Fibroblast of peridontal ligament (primary cell): ENCODE measurements around the gene RAB13.

ENCODE experiments used
- DNase-seq: peaks from one replicate; pipeline ENCODE4 v3.0.0-alpha.2; 2010; ENCODE audit errors: extremely low read depth

Gene RAB13

GRCh38 chr1:153956997-153957715, 29.0 kb downstream of the RAB13 start:
- DNase-seq, result no peak

- no peak for DNase-seq
Observed at GRCh38 chr1:153954826-153955225, 31.3 kb downstream of the RAB13 start.

GRCh38 chr1:153953859-153954365, 32.2 kb downstream of the RAB13 start:
- no peak for DNase-seq

GRCh38 chr1:153951801-153952200, 34.3 kb downstream of the RAB13 start:
- no peak for DNase-seq

GRCh38 chr1:153951183-153951582, 35.0 kb downstream of the RAB13 start:
- no peak for DNase-seq

- DNase-seq, result peak; percentile 62
Observed at GRCh38 chr1:153946622-153947241, 39.4 kb downstream of the RAB13 start, which contains the start of gene DENND4B. Gene DENND4B, minus strand, starts transcription at chr1:153946718. Its CDS starts 2,344 bp downstream, at chr1:153944374.

- DNase-seq, result peak; percentile 72
Observed at GRCh38 chr1:153945795-153946621, 40.1 kb downstream of the RAB13 start.

GRCh38 chr1:153945131-153945794, 40.9 kb downstream of the RAB13 start:
- DNase-seq, result peak; percentile 47

- no peak for DNase-seq
Observed at GRCh38 chr1:153944827-153945117, 41.4 kb downstream of the RAB13 start.

GRCh38 chr1:153944005-153944826, 41.9 kb downstream of the RAB13 start:
- DNase-seq, result no peak

- DNase-seq, result no peak
Observed at GRCh38 chr1:153942766-153943549, 43.2 kb downstream of the RAB13 start.

GRCh38 chr1:153941826-153942725, 44.1 kb downstream of the RAB13 start:
- no peak for DNase-seq

- DNase-seq, result no peak
Observed at GRCh38 chr1:153940756-153941155, 45.4 kb downstream of the RAB13 start.

- DNase-seq, result no peak
Observed at GRCh38 chr1:153939476-153939875, 46.7 kb downstream of the RAB13 start.

- DNase-seq, result no peak
Observed at GRCh38 chr1:153938996-153939395, 47.1 kb downstream of the RAB13 start.

- no peak for DNase-seq
Observed at GRCh38 chr1:153937331-153937730, 48.8 kb downstream of the RAB13 start.

- no peak for DNase-seq
Observed at GRCh38 chr1:153936011-153936802, 49.9 kb downstream of the RAB13 start.

- no peak for DNase-seq
Observed at GRCh38 chr1:153934746-153935145, 51.4 kb downstream of the RAB13 start.
